Neural progenitor cell (in vitro differentiated cells): ENCODE measurements around the gene XRCC1.

Experiments used
- CTCF ChIP-seq: fragments of 200-600 bp; sonication (generic); IDR thresholded peaks from 2 replicates; pipeline ENCODE4 v1.5.1; 2017; ENCODE audit warnings: antibody characterized with exemption, mild to moderate bottlenecking
- EZH2 ChIP-seq: fragments of 200-600 bp; sonication (generic); IDR thresholded peaks from 2 replicates; pipeline ENCODE4 v1.6.1; 2017; ENCODE audit warnings: antibody characterized with exemption, mild to moderate bottlenecking, moderate library complexity
- EZH2phosphoT487 ChIP-seq: fragments of 200-600 bp; sonication (generic); IDR thresholded peaks from 2 replicates; pipeline ENCODE4 v1.6.1; 2017; ENCODE audit warnings: antibody characterized with exemption

- TF ChIP-seq CTCF: no peak
- no peak for TF ChIP-seq EZH2
- TF ChIP-seq EZH2phosphoT487: no peak
These were observed 44.1 kb upstream of the XRCC1 start, which contains the start of gene ZNF428 for GRCh38 chr19:43619262-43620060.
